GM12878 (cell line): Measurements from ENCODE around the gene ZNF850. TPM values are rescaled to one million over a fixed set of nuclear protein-coding genes. Genes with fewer than 3 reads are reported as not detected.

Experiments
- ATAC-seq: fragments of 200-7000 bp; cut with Tn5 transposase; 3 replicates; pipeline ENCODE4 v1.9.1; 2020; ENCODE audit warnings: mild to moderate bottlenecking, moderate library complexity
- BruUV-seq: library from RNA; stranded (reverse); fragments of 400-500 nt; replicated peaks from 2 replicates; lab custom pipeline; 2021; lab: Mats Ljungman, UMichigan
- CTCF ChIA-PET: fragments of 300-600 bp; sonication (Branson Sonifier 250); formaldehyde crosslinking; extraction: SDS; loops from one replicate; lab custom pipeline; 2021; ENCODE audit warnings: inconsistent platforms; lab: Yijun Ruan, JAX
- POLR2A ChIA-PET: fragments of 350-600 bp; formaldehyde crosslinking; extraction: SDS; loops from one replicate; lab custom pipeline; 2021; ENCODE audit warnings: inconsistent platforms; lab: Charles Lee
- RAD21 ChIA-PET: fragments of 300-600 bp; sonication (Branson Sonifier 250); formaldehyde crosslinking; loops from one replicate; lab custom pipeline; 2023; ENCODE audit warnings: antibody characterized with exemption; ENCODE audit not compliant: unreplicated experiment; lab: Charles Lee
- SMC1A ChIA-PET: fragments of 300-600 bp; sonication (Branson Sonifier 250); formaldehyde crosslinking; loops from one replicate; lab custom pipeline; 2023; ENCODE audit not compliant: unreplicated experiment, uncharacterized antibody; lab: Charles Lee
- DNase-seq: peaks from one replicate; pipeline ENCODE4 v3.0.0-alpha.2; 2011; ENCODE audit warnings: low read depth, low spot score
- FAIRE-seq: peaks from 3 replicates; lab custom pipeline; 2011; peaks lifted over from hg19 to GRCh38; lab: Jason Lieb, UNC
- H2AFZ ChIP-seq: 2 replicates; pipeline ENCODE4 v1.6.0; 2011; ENCODE audit warnings: low read depth, low read length, control low read depth; ENCODE audit not compliant: control insufficient read depth
- H3K27ac ChIP-seq: 2 replicates; pipeline ENCODE4 v1.5.1; 2011; ENCODE audit warnings: control low read depth; ENCODE audit not compliant: control insufficient read depth, insufficient read depth
- H3K27me3 ChIP-seq, 2 experiments: replicated peaks in 1 of 2; 2 replicates each; pipeline versions ENCODE4 v1.6.0 to v1.6.1; 2011; ENCODE audit warnings: low read length in 1 of 2; ENCODE audit not compliant: control insufficient read depth in 2 of 2, insufficient read depth in 2 of 2
- H3K36me3 ChIP-seq, 2 experiments: 2 replicates each; pipeline ENCODE4 v1.5.1; 2011; ENCODE audit warnings: low read length in 1 of 2; ENCODE audit not compliant: control insufficient read depth in 2 of 2, insufficient read depth in 2 of 2
- H3K4me1 ChIP-seq: 2 replicates; pipeline ENCODE4 v1.6.1; 2011; ENCODE audit warnings: mild to moderate bottlenecking, low read length, moderate library complexity, mixed read lengths; ENCODE audit not compliant: control insufficient read depth, insufficient read depth
- H3K4me2 ChIP-seq: 2 replicates; pipeline ENCODE4 v1.6.0; 2011; ENCODE audit warnings: control low read depth; ENCODE audit not compliant: control insufficient read depth, insufficient read depth
- H3K4me3 ChIP-seq: fragments of 200-600 bp; sonication (generic); 2 replicates; pipeline ENCODE4 v1.5.1; 2016
- H3K79me2 ChIP-seq: 2 replicates; pipeline ENCODE4 v1.6.0; 2011; ENCODE audit warnings: low read length; ENCODE audit not compliant: control insufficient read depth, insufficient read depth
- H3K9ac ChIP-seq: 2 replicates; pipeline ENCODE4 v1.8.0; 2011; ENCODE audit warnings: low read length, control low read depth, mixed read lengths; ENCODE audit not compliant: control insufficient read depth, insufficient read depth
- H3K9me3 ChIP-seq: replicated peaks from 3 replicates; pipeline ENCODE4 v1.5.1; 2011; ENCODE audit warnings: mild to moderate bottlenecking, low read length; ENCODE audit not compliant: control insufficient read depth, insufficient read depth
- H4K20me1 ChIP-seq: 2 replicates; pipeline ENCODE4 v1.6.0; 2011; ENCODE audit not compliant: control insufficient read depth, insufficient read depth
- ATF2 ChIP-seq: IDR thresholded peaks from 2 replicates; pipeline ENCODE4 v1.6.1; 2012; ENCODE audit warnings: low read length, inconsistent platforms
- ATF7 ChIP-seq: fragments of 450-650 bp; IDR thresholded peaks from 2 replicates; pipeline ENCODE4 v1.6.1; 2016; ENCODE audit warnings: low read depth, mild to moderate bottlenecking
- GATAD2B ChIP-seq: fragments of 450-650 bp; conservative IDR thresholded peaks from 2 replicates; pipeline ENCODE4 v1.6.1; 2017; ENCODE audit warnings: low read depth, mild to moderate bottlenecking, moderate library complexity
- IRF5 ChIP-seq: fragments of 450-650 bp; IDR thresholded peaks from 2 replicates; pipeline ENCODE4 v1.6.1; 2017; ENCODE audit warnings: borderline replicate concordance
- KLF5 ChIP-seq: fragments of 450-650 bp; IDR thresholded peaks from 2 replicates; pipeline ENCODE4 v1.6.1; 2014; ENCODE audit warnings: mild to moderate bottlenecking; ENCODE audit not compliant: partially characterized antibody
- RCOR1 ChIP-seq: conservative IDR thresholded peaks from 2 replicates; pipeline ENCODE4 v1.6.1; 2012; ENCODE audit warnings: low read depth, low read length, improper control_type of control experiment
- SIX5 ChIP-seq: IDR thresholded peaks from 2 replicates; pipeline ENCODE4 v1.6.1; 2011; ENCODE audit warnings: mild to moderate bottlenecking, low read depth, low read length, moderate library complexity; ENCODE audit not compliant: severe bottlenecking
- ZBTB11 ChIP-seq: fragments of 450-650 bp; formaldehyde crosslinking; IDR thresholded peaks from 2 replicates; pipeline ENCODE4 v1.5.0; 2022; ENCODE audit warnings: mild to moderate bottlenecking, missing genetic modification characterization
- ZBTB33 ChIP-seq: fragments of 450-650 bp; IDR thresholded peaks from 2 replicates; pipeline ENCODE4 v1.6.1; 2017; ENCODE audit warnings: mild to moderate bottlenecking
- WGBS: methylation state at CpG from one replicate; pipeline ENCODE4 v1.1.6; 2016; ENCODE audit warnings: low lambda C conversion rate; ENCODE audit not compliant: insufficient replicate concordance, insufficient coverage; ENCODE audit errors: missing lambda C conversion rate; 5-methylcytosine and 5-hydroxymethylcytosine counted together
- in situ Hi-C: fragments of 300-500 bp; cut with MboI; formaldehyde crosslinking; loops from 9 replicates; pipeline ENCODE4 v1.14.3; 2018; ENCODE audit warnings: mixed read lengths
- intact Hi-C: fragments of 100-400 bp; cut with micrococcal nuclease; formaldehyde crosslinking; loops from one replicate; pipeline ENCODE4 v1.14.2; 2022; ENCODE audit not compliant: unreplicated experiment
- polyA plus RNA-seq, 11 experiments: library from polyadenylated mRNA; depleted of rRNA in 4 of 11; unstranded in 6 of 11; stranded (reverse) in 5 of 11; fragments of >200 nt; fragmentation: Nextera tagmentation in 4 of 11; fragmentation: Illumina TruSeq in 1 of 11; extraction: Ambion mirVana in 4 of 11; extraction: Trizol in 1 of 11; gene quantifications; 1 replicate in 1 of 11; 2 replicates in 10 of 11; pipeline versions ENCODE4 v1.2.1 to v1.2.3, GENCODE V29; 2011 to 2016; ENCODE audit warnings: inconsistent platforms in 2 of 11, missing spikeins in 2 of 11, low read depth in 1 of 11
- total RNA-seq, 4 experiments: library from RNA; depleted of rRNA in 3 of 4; stranded (reverse); fragments of >200 nt in 3 of 4; fragmentation: Illumina TruSeq in 1 of 4; extraction: Trizol in 1 of 4; gene quantifications; 2 replicates each; pipeline versions ENCODE4 v1.2.1 to v1.2.3, GENCODE V29; 2013 to 2021

ZNF850 gene
- total and polyA plus RNA-seq, 10 of the 15 experiments (the other 5 are each of a cell fraction or from before 2014, with no cell fraction given): 0.44 to 6.4 (median 2.5) TPM

- no peak for TF ChIP-seq IRF5
- no peak for TF ChIP-seq SIX5
- TF ChIP-seq ZBTB33: no peak
- no peak for TF ChIP-seq RCOR1
- TF ChIP-seq KLF5: no peak
- no peak for TF ChIP-seq ATF7
- TF ChIP-seq, all 136 proteins: peak for 0
These were observed 24.0 kb downstream of the ZNF850 start (continued) for GRCh38 chr19:36748431-36749275.

GRCh38 chr19:36747750-36748149 is 24.9 kb downstream of the ZNF850 start:
- Histone ChIP-seq H3K36me3 (peaks cover 0 to 18% of the 10 kb centered on the region in 2 experiments; a peak in 2 of 4 replicates), H3K4me3 (no peak overlapping the region), H4K20me1 (no peaks in the 10 kb centered on the region), H3K27ac (no peak overlapping the region), H3K27me3 (no peaks in the 10 kb centered on the region), H2AFZ (no peak overlapping the region), H3K79me2 (no peaks in the 10 kb centered on the region), H3K4me1 (no peaks in the 10 kb centered on the region), H3K4me2 (no peak overlapping the region), H3K9ac (no peak overlapping the region), H3K9me3 (peaks cover 56% of the 10 kb centered on the region)
- intact Hi-C loops: no loop called here
- POLR2A ChIA-PET: no interaction called here
- SMC1A ChIA-PET: no interaction called here
- RAD21 ChIA-PET: no interaction called here
- FAIRE-seq (no peak), ATAC-seq (no peak), DNase-seq (no peak)
- in situ Hi-C loops: no loop called here
- CTCF ChIA-PET: no interaction called here
- no TSS peak for BruUV-seq
- 97% methylated on average over 10 of the region's 10 CpGs for WGBS
- TF ChIP-seq GATAD2B (no peak), ATF2 (no peak), ZBTB11 (no peak)
